Esophagus muscularis mucosa (tissue), 4 donors: ENCODE measurements around the gene PTPN6. TPM values are rescaled to one million over a fixed set of nuclear protein-coding genes. Genes with fewer than 3 reads are reported as not detected.

Source experiments
- DNase-seq: peaks from one replicate; pipeline ENCODE4 v3.0.0-alpha.2; 2017; ENCODE audit errors: extremely low spot score
- H3K27ac ChIP-seq, 4 donors: fragments of 200-600 bp; sonication (generic); replicated peaks in 1 of 4; 1 replicate in 3 of 4; 2 replicates in 1 of 4; pipeline ENCODE4 v1.5.1; 2016 to 2019; ENCODE audit warnings: mild to moderate bottlenecking in 1 of 4
- H3K27me3 ChIP-seq, 4 donors: fragments of 200-600 bp; sonication (generic); one replicate each; pipeline versions ENCODE4 v1.5.1 to v1.6.0; 2016 to 2019
- H3K36me3 ChIP-seq, 4 donors: fragments of 200-600 bp; sonication (generic); one replicate each; pipeline ENCODE4 v1.5.1; 2016 to 2019
- H3K4me1 ChIP-seq, 4 donors: fragments of 200-600 bp; sonication (generic); one replicate each; pipeline ENCODE4 v1.5.1; 2016 to 2019
- H3K4me3 ChIP-seq, 4 donors: fragments of 200-600 bp; sonication (generic); 1 replicate in 2 of 4; 2 replicates in 2 of 4; pipeline ENCODE4 v1.5.1; 2016 to 2019; ENCODE audit warnings: mild to moderate bottlenecking in 4 of 4, moderate library complexity in 1 of 4
- H3K9me3 ChIP-seq, 4 donors: fragments of 200-600 bp; sonication (generic); 1 replicate in 3 of 4; 2 replicates in 1 of 4; pipeline ENCODE4 v1.5.1; 2016 to 2019
- EP300 ChIP-seq: sonication (generic); formaldehyde crosslinking; IDR thresholded peaks from one replicate; pipeline ENCODE4 v1.6.1; 2017; ENCODE audit warnings: antibody characterized with exemption
- POLR2A ChIP-seq: fragments of 450-650 bp; IDR thresholded peaks from one replicate; pipeline ENCODE4 v1.6.1; 2017; ENCODE audit warnings: antibody characterized with exemption, moderate library complexity, mild to moderate bottlenecking, low read depth
- POLR2AphosphoS5 ChIP-seq, 2 donors: sonication (generic); formaldehyde crosslinking; IDR thresholded peaks; one replicate each; pipeline ENCODE4 v1.6.1; 2017; ENCODE audit warnings: antibody characterized with exemption in 2 of 2
- WGBS: methylation state at CpG from one replicate; pipeline ENCODE4 v1.1.5; 2018; 5-methylcytosine and 5-hydroxymethylcytosine counted together
- intact Hi-C: fragments of 100-400 bp; cut with DNase I; formaldehyde crosslinking; loops from one replicate; pipeline ENCODE4 v1.15.1; 2023
- total RNA-seq, 4 donors: library from RNA; depleted of rRNA; stranded (reverse); fragments of >200 nt; gene quantifications; one replicate each; pipeline versions ENCODE4 v1.1.0 to v1.2.1, GENCODE V29; 2016
- TF ChIP-seq, protein P1 (sequence below), 3 experiments: fragments of 200-600 bp in 2 of 3; fragments of 450-650 bp in 1 of 3; sonication (generic) in 2 of 3; IDR thresholded peaks; one replicate each; pipeline ENCODE4 v1.5.1; 2017 to 2019; ENCODE audit warnings: antibody characterized with exemption in 3 of 3, mild to moderate bottlenecking in 2 of 3, moderate library complexity in 1 of 3

The PTPN6 gene
- total RNA-seq, 4 donors from 2014 or later = 9.1 to 16.9 (median 13.3) TPM

DNA sequence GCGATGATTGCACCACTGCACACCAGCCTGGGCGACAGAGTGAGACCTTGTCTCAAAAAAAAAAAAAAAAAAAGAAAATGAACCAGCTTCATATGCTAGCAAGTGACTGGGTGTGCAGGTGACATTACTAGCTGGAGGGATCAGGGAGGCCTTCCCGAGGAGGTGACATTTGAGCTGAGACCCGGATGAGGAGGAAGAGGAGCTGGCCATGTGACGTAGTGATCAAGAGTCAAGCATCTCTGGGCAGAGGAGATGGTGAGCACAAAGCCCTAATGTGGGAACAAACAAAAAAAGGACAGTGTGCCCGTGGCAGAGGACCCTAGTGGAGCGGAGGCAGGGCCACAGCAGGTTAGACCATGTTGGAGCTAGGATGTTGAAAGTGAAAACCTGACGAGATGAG lies 3.5 kb upstream of the PTPN6 start:
- Histone ChIP-seq H3K36me3 (peaks cover 0 to 22% (median 12%) of the 10 kb centered on the region in 4 donors), H3K4me1 (peaks cover 32 to 40% (median 35%) of the 10 kb centered on the region in 4 donors), H3K27me3 (no peaks in the 10 kb centered on the region), H3K9me3 (no peaks in the 10 kb centered on the region), H3K4me3 (no peak overlapping the region), H3K27ac (no peak overlapping the region)
- 83% methylated on average over 8 of the region's 8 CpGs for WGBS
- TF ChIP-seq POLR2AphosphoS5 (IDR thresholded peaks at IDR 0.05) = no peak
- TF ChIP-seq, protein P1, sequence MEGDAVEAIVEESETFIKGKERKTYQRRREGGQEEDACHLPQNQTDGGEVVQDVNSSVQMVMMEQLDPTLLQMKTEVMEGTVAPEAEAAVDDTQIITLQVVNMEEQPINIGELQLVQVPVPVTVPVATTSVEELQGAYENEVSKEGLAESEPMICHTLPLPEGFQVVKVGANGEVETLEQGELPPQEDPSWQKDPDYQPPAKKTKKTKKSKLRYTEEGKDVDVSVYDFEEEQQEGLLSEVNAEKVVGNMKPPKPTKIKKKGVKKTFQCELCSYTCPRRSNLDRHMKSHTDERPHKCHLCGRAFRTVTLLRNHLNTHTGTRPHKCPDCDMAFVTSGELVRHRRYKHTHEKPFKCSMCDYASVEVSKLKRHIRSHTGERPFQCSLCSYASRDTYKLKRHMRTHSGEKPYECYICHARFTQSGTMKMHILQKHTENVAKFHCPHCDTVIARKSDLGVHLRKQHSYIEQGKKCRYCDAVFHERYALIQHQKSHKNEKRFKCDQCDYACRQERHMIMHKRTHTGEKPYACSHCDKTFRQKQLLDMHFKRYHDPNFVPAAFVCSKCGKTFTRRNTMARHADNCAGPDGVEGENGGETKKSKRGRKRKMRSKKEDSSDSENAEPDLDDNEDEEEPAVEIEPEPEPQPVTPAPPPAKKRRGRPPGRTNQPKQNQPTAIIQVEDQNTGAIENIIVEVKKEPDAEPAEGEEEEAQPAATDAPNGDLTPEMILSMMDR (IDR thresholded peaks at IDR 0.05) = no peak
- TF ChIP-seq POLR2A = no peak
- TF ChIP-seq EP300 = no peak
- intact Hi-C loops = loop anchor here (5.0 kb wide), 1 partner anchor 165 kb away; no protein-coding TSS in a partner anchor
- no peak for DNase-seq

DNA sequence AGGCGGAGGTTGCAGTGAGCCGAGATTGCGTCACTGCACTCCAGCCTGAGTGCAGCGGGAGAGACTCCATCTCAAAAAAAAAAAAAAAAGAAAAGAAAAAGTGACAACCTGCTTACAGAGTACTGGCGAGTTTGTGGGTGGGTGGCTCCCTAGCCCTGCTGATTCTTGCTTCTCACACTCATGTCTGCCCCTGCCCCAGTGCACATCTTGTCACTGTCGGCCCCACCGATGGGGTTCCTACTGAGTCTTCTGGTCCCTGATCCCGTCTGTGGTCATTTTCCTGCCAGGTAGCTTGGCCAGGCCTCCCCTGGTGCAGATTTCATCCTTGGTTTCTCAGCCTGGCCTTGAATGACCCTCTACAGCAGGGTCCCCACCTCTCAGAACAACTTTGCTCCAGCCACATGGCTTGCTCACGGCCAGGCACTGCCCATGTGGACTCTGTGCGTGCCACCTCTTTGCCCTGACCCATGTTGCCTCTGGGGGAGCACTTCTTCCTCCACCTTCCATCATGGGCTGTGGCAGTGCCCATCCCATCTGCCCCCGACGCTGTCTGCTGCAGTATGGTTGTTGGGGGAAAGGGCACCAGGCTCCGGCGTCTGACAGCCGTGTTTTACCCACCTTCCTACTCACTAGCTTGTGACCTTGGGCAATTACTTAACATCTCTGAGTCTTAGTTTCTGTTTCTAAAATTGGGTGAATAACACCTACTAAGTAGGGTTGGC lies 2.1 kb upstream of the PTPN6 start:
- peak overlapping the region in 1 of 4 donors; percentile 1 for H3K27ac ChIP-seq

DNA sequence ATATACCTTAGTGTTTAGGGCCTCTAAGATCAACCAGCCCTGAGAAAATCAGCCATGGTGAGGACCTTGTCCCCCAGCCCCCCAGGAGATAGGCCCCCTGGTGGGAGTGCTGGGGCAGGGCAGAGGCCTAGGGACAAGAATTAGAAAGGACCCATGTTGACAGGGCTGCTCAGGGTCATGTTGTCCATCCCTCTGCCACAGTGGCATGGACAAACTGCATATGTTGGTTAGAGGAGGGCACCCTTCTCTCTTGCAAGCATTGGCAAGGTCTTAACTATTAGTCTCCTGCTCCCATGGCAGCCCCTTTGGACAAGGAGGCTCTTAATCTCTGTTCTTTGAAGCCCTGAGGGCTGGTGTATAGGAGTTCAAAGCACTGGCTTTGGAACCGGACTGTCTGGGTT lies 755 bp upstream of the PTPN6 start:
- 78% methylated on average over 1 of the region's 1 CpG for WGBS
- DNase-seq = no peak
- H3K4me3 ChIP-seq = no peak overlapping the region
- peaks cover 0 to 21% (median 10%) of the 10 kb centered on the region in 4 donors for H3K36me3 ChIP-seq
- H3K9me3 ChIP-seq = no peaks in the 10 kb centered on the region
- TF ChIP-seq, protein P1 (IDR thresholded peaks at IDR 0.05) = no peak
- TF ChIP-seq POLR2AphosphoS5 (IDR thresholded peaks at IDR 0.05) (no peak), POLR2A (no peak), EP300 (no peak)
- H3K27ac ChIP-seq = peak overlapping the region in 2 of 4 donors; percentile 7 to 33
- H3K4me1 ChIP-seq = peaks cover 16 to 27% (median 22%) of the 10 kb centered on the region in 4 donors
- intact Hi-C loops = no loop called here
- H3K27me3 ChIP-seq = no peaks in the 10 kb centered on the region

More for the DNA sequence above, 2.1 kb upstream of the PTPN6 start:
- Histone ChIP-seq H3K4me3 (no peak overlapping the region), H3K9me3 (no peaks in the 10 kb centered on the region), H3K36me3 (peaks cover 0 to 22% (median 12%) of the 10 kb centered on the region in 4 donors), H3K4me1 (peaks cover 24 to 38% (median 27%) of the 10 kb centered on the region in 4 donors), H3K27me3 (no peaks in the 10 kb centered on the region)
- no peak for DNase-seq
- TF ChIP-seq POLR2AphosphoS5 (IDR thresholded peaks at IDR 0.05) = no peak
- no peak for TF ChIP-seq EP300
- TF ChIP-seq, protein P1 (IDR thresholded peaks at IDR 0.05) = no peak
- no peak for TF ChIP-seq POLR2A
- intact Hi-C loops = loop anchor here (5.0 kb wide), 1 partner anchor 163 kb away; no protein-coding TSS in a partner anchor
- 78% methylated on average over 15 of the region's 15 CpGs for WGBS

DNA sequence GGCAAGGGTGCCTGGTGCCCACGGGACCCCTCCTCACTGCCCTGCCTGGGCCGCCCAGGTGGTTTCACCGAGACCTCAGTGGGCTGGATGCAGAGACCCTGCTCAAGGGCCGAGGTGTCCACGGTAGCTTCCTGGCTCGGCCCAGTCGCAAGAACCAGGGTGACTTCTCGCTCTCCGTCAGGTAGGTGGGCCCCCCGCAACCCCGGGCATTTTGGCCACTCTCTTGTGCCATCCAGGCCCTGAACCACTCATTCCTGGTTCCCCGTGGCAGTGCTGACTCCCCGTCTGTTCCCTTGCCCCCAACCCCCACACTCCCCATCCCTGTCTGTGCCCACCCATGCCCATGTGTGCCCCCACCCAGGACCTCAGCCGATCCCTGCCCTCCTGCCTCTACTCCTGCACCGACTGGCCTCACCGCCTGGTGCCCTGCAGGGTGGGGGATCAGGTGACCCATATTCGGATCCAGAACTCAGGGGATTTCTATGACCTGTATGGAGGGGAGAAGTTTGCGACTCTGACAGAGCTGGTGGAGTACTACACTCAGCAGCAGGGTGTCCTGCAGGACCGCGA lies 480 bp downstream of the PTPN6 start:
- TF ChIP-seq, protein P1 (IDR thresholded peaks at IDR 0.05) = no peak
- TF ChIP-seq POLR2A (no peak), EP300 (no peak), POLR2AphosphoS5 (IDR thresholded peaks at IDR 0.05) (no peak)
- H3K9me3 ChIP-seq = no peaks in the 10 kb centered on the region
- no peak for DNase-seq
- H3K27ac ChIP-seq = peak overlapping the region; percentile 31 to 72 (median 58)
- H3K4me1 ChIP-seq = peaks cover 4 to 15% (median 9%) of the 10 kb centered on the region in 4 donors
- intact Hi-C loops = no loop called here
- H3K36me3 ChIP-seq = peaks cover 0 to 10% (median under 1%) of the 10 kb centered on the region in 4 donors
- H3K27me3 ChIP-seq = no peaks in the 10 kb centered on the region
- WGBS = 81% methylated on average over 16 of the region's 20 CpGs
- peak overlapping the region; percentile 37 to 55 (median 42) for H3K4me3 ChIP-seq
